Measurements from ENCODE around the gene TXNL4A. TPM values are rescaled to one million over a fixed set of nuclear protein-coding genes. Genes with fewer than 3 reads are reported as not detected.

Gene TXNL4A
- total RNA-seq, 2 experiments from 2014 or later: 120 TPM

GRCh38 chr18:79985172-79985571 is 3.2 kb downstream of the TXNL4A start:
- peaks cover 69% of the 10 kb centered on the region for H3K4me1 Mint-ChIP-seq
- no peak for DNase-seq
- no peaks in the 10 kb centered on the region for H3K9me3 Mint-ChIP-seq
- no peaks in the 10 kb centered on the region for H3K27me3 Mint-ChIP-seq
- H3K27ac Mint-ChIP-seq: no peak overlapping the region
- peaks cover 36% of the 10 kb centered on the region for H3K36me3 Mint-ChIP-seq (ENCODE audit: low read depth)
- H3K4me3 Mint-ChIP-seq: no peak overlapping the region
- ChIA-PET POLR2A (interaction anchor here (1.0 to 4.2 kb wide), 6 partner anchors 17 to 124 kb away, joined by 3 to 34 read pairs (median 8); partner anchors contain the start of genes ADNP2, HSBP1L1 and SLC66A2), CTCF (interaction anchor here (0.8 to 2.2 kb wide), 4 partner anchors 23 to 605 kb away, joined by 3 to 10 read pairs (median 4); partner anchors contain the start of gene SLC66A2)

GRCh38 chr18:79983793-79984192 is 4.6 kb downstream of the TXNL4A start:
- Mint-ChIP-seq H3K27me3 (no peaks in the 10 kb centered on the region), H3K9me3 (no peaks in the 10 kb centered on the region), H3K36me3 (ENCODE audit: low read depth) (peaks cover 43% of the 10 kb centered on the region), H3K27ac (peak overlapping the region; percentile 52), H3K4me3 (no peak overlapping the region), H3K4me1 (peaks cover 75% of the 10 kb centered on the region)
- ChIA-PET CTCF (interaction anchor here (1.1 to 1.2 kb wide), 2 partner anchors 22 kb away, joined by 4 read pairs; no protein-coding TSS in a partner anchor), POLR2A (interaction anchor here (0.7 to 2.7 kb wide), 4 partner anchors 20 to 126 kb away, joined by 3 to 14 read pairs (median 8); partner anchors contain the start of genes ADNP2 and HSBP1L1)
- no peak for DNase-seq

- no peak for DNase-seq
- CTCF ChIA-PET: interaction anchor here (1.1 kb wide), 1 partner anchor 21 kb away, joined by 4 read pairs; no protein-coding TSS in a partner anchor
- peaks cover 43% of the 10 kb centered on the region for H3K36me3 Mint-ChIP-seq (ENCODE audit: low read depth)
- no peaks in the 10 kb centered on the region for H3K27me3 Mint-ChIP-seq
- no peak overlapping the region for H3K4me3 Mint-ChIP-seq
- H3K4me1 Mint-ChIP-seq: peaks cover 75% of the 10 kb centered on the region
- POLR2A ChIA-PET: interaction anchor here (0.7 to 2.7 kb wide), 3 partner anchors 19 to 126 kb away, joined by 3 to 14 read pairs (median 10); partner anchors contain the start of genes ADNP2 and HSBP1L1
- H3K9me3 Mint-ChIP-seq: no peaks in the 10 kb centered on the region
- peak overlapping the region; percentile 38 for H3K27ac Mint-ChIP-seq
Observed at GRCh38 chr18:79983253-79983652, 5.1 kb downstream of the TXNL4A start.

GRCh38 chr18:79982736-79983135 is 5.6 kb downstream of the TXNL4A start:
- CTCF ChIA-PET: interaction anchor here (1.1 kb wide), 1 partner anchor 21 kb away, joined by 4 read pairs; no protein-coding TSS in a partner anchor
- peaks cover 76% of the 10 kb centered on the region for H3K4me1 Mint-ChIP-seq
- peaks cover 48% of the 10 kb centered on the region for H3K36me3 Mint-ChIP-seq (ENCODE audit: low read depth)

GRCh38 chr18:79980585-79980984 is 7.8 kb downstream of the TXNL4A start:
- peaks cover 45% of the 10 kb centered on the region for H3K36me3 Mint-ChIP-seq (ENCODE audit: low read depth)
- POLR2A ChIA-PET: no interaction called here
- DNase-seq: no peak
- H3K4me1 Mint-ChIP-seq: peaks cover 61% of the 10 kb centered on the region
- no peaks in the 10 kb centered on the region for H3K27me3 Mint-ChIP-seq
- CTCF ChIA-PET: no interaction called here
- H3K9me3 Mint-ChIP-seq: no peaks in the 10 kb centered on the region
- no peak overlapping the region for H3K4me3 Mint-ChIP-seq
- H3K27ac Mint-ChIP-seq: no peak overlapping the region

More at GRCh38 chr18:79982736-79983135, 5.6 kb downstream of the TXNL4A start:
- peak; percentile 53 for DNase-seq
- POLR2A ChIA-PET: interaction anchor here (1.4 to 2.7 kb wide), 2 partner anchors 19 to 21 kb away, joined by 4 to 14 read pairs; partner anchors contain the start of gene HSBP1L1
- no peaks in the 10 kb centered on the region for H3K27me3 Mint-ChIP-seq
- H3K4me3 Mint-ChIP-seq: no peak overlapping the region
- peak overlapping the region; percentile 44 for H3K27ac Mint-ChIP-seq
- H3K9me3 Mint-ChIP-seq: no peaks in the 10 kb centered on the region

- Mint-ChIP-seq H3K27ac (no peak overlapping the region), H3K4me3 (no peak overlapping the region), H3K36me3 (ENCODE audit: low read depth) (peaks cover 44% of the 10 kb centered on the region), H3K4me1 (peaks cover 53% of the 10 kb centered on the region), H3K27me3 (no peaks in the 10 kb centered on the region), H3K9me3 (no peaks in the 10 kb centered on the region)
- POLR2A ChIA-PET: no interaction called here
- DNase-seq: no peak
- CTCF ChIA-PET: interaction anchor here (0.6 kb wide), 1 partner anchor 23 kb away, joined by 3 read pairs; no protein-coding TSS in a partner anchor
Observed at GRCh38 chr18:79979843-79980242, 8.5 kb downstream of the TXNL4A start.

- Mint-ChIP-seq H3K4me3 (no peak overlapping the region), H3K9me3 (no peaks in the 10 kb centered on the region), H3K27ac (no peak overlapping the region), H3K27me3 (no peaks in the 10 kb centered on the region), H3K4me1 (peaks cover 19% of the 10 kb centered on the region), H3K36me3 (ENCODE audit: low read depth) (peaks cover 51% of the 10 kb centered on the region)
- POLR2A ChIA-PET: interaction anchor here (1.2 kb wide), 1 partner anchor 8 kb away, joined by 3 read pairs; no protein-coding TSS in a partner anchor
- DNase-seq: no peak
- CTCF ChIA-PET: no interaction called here
Observed at GRCh38 chr18:79975985-79976680, 12.2 kb downstream of the TXNL4A start.

GRCh38 chr18:79975043-79975442 is 13.3 kb downstream of the TXNL4A start:
- no peak overlapping the region for H3K27ac Mint-ChIP-seq
- peaks cover 12% of the 10 kb centered on the region for H3K4me1 Mint-ChIP-seq
- no peaks in the 10 kb centered on the region for H3K27me3 Mint-ChIP-seq
- CTCF ChIA-PET: interaction anchor here (0.6 kb wide), 1 partner anchor 236 kb away, joined by 5 read pairs; no protein-coding TSS in a partner anchor
- no peaks in the 10 kb centered on the region for H3K9me3 Mint-ChIP-seq
- POLR2A ChIA-PET: no interaction called here
- DNase-seq: no peak
- H3K4me3 Mint-ChIP-seq: no peak overlapping the region
- H3K36me3 Mint-ChIP-seq (ENCODE audit: low read depth): peaks cover 58% of the 10 kb centered on the region

- no peaks in the 10 kb centered on the region for H3K27me3 Mint-ChIP-seq
- no peak overlapping the region for H3K4me3 Mint-ChIP-seq
- no peak overlapping the region for H3K27ac Mint-ChIP-seq
- ChIA-PET POLR2A (no interaction called here), CTCF (no interaction called here)
- H3K4me1 Mint-ChIP-seq: peaks cover 8% of the 10 kb centered on the region
- H3K36me3 Mint-ChIP-seq (ENCODE audit: low read depth): peaks cover 57% of the 10 kb centered on the region
- no peak for DNase-seq
- no peaks in the 10 kb centered on the region for H3K9me3 Mint-ChIP-seq
Observed at GRCh38 chr18:79974025-79974654, 14.2 kb downstream of the TXNL4A start.

- H3K27ac Mint-ChIP-seq: no peak overlapping the region
- no peak for DNase-seq
- ChIA-PET POLR2A (no interaction called here), CTCF (no interaction called here)
- H3K27me3 Mint-ChIP-seq: no peaks in the 10 kb centered on the region
- no peaks in the 10 kb centered on the region for H3K9me3 Mint-ChIP-seq
- no peak overlapping the region for H3K4me3 Mint-ChIP-seq
- H3K36me3 Mint-ChIP-seq (ENCODE audit: low read depth): peaks cover 56% of the 10 kb centered on the region
- H3K4me1 Mint-ChIP-seq: peaks cover 8% of the 10 kb centered on the region
Observed at GRCh38 chr18:79973517-79973916, 14.8 kb downstream of the TXNL4A start.

- Mint-ChIP-seq H3K9me3 (no peaks in the 10 kb centered on the region), H3K27ac (no peak overlapping the region), H3K27me3 (no peaks in the 10 kb centered on the region), H3K4me1 (peaks cover 10% of the 10 kb centered on the region), H3K4me3 (no peak overlapping the region), H3K36me3 (ENCODE audit: low read depth) (peaks cover 52% of the 10 kb centered on the region)
- DNase-seq: no peak
- CTCF ChIA-PET: no interaction called here
- POLR2A ChIA-PET: no interaction called here
Observed at GRCh38 chr18:79972720-79973119, 15.6 kb downstream of the TXNL4A start.

- H3K4me3 Mint-ChIP-seq: no peak overlapping the region
- no peaks in the 10 kb centered on the region for H3K27me3 Mint-ChIP-seq
- no peak overlapping the region for H3K27ac Mint-ChIP-seq
- DNase-seq: no peak
- POLR2A ChIA-PET: no interaction called here
- no peaks in the 10 kb centered on the region for H3K9me3 Mint-ChIP-seq
- CTCF ChIA-PET: no interaction called here
- H3K4me1 Mint-ChIP-seq: peaks cover 11% of the 10 kb centered on the region
- H3K36me3 Mint-ChIP-seq (ENCODE audit: low read depth): peaks cover 52% of the 10 kb centered on the region
Observed at GRCh38 chr18:79971986-79972385, 16.4 kb downstream of the TXNL4A start.

GRCh38 chr18:79971211-79971952 is 17.0 kb downstream of the TXNL4A start:
- ChIA-PET CTCF (no interaction called here), POLR2A (no interaction called here)
- Mint-ChIP-seq H3K36me3 (ENCODE audit: low read depth) (peaks cover 52% of the 10 kb centered on the region), H3K4me3 (no peak overlapping the region), H3K9me3 (no peaks in the 10 kb centered on the region), H3K4me1 (peaks cover 11% of the 10 kb centered on the region), H3K27ac (no peak overlapping the region), H3K27me3 (no peaks in the 10 kb centered on the region)
- DNase-seq: no peak

Data from activated CD4-positive, alpha-beta memory T cell treated with anti-CD3 and anti-CD28 coated beads, Interleukin-2, amount 10 ng/mL, durations not matched to agents 7 days and 5 days (primary cell).